Measurements from ENCODE around the gene ZNF695.

DNA sequence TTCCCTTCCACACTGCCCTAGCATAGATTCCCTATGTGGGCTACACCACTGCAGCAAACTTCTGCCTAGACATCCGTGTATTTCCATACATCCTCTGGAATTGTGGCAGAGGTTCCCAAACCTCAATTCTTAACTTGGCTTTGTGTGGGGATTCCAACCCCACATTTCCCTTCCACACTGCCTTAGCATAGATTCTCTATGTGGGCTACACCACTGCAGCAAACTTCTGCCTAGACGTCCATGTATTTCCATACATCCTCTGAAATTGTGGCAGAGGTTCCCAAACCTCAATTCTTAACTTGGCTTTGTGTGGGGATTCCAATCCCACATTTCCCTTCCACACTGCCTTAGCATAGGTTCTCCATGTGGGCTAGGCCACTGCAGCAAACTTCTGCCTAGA, 39.4 kb upstream of the ZNF695 start:
- TF ChIP-seq, protein P1, sequence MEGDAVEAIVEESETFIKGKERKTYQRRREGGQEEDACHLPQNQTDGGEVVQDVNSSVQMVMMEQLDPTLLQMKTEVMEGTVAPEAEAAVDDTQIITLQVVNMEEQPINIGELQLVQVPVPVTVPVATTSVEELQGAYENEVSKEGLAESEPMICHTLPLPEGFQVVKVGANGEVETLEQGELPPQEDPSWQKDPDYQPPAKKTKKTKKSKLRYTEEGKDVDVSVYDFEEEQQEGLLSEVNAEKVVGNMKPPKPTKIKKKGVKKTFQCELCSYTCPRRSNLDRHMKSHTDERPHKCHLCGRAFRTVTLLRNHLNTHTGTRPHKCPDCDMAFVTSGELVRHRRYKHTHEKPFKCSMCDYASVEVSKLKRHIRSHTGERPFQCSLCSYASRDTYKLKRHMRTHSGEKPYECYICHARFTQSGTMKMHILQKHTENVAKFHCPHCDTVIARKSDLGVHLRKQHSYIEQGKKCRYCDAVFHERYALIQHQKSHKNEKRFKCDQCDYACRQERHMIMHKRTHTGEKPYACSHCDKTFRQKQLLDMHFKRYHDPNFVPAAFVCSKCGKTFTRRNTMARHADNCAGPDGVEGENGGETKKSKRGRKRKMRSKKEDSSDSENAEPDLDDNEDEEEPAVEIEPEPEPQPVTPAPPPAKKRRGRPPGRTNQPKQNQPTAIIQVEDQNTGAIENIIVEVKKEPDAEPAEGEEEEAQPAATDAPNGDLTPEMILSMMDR (IDR thresholded peaks at IDR 0.05) = no peak
- TF ChIP-seq MAZ (IDR thresholded peaks at IDR 0.05; ENCODE audit: borderline replicate concordance, low read depth, low read length) (no peak), ZFP36 (IDR thresholded peaks at IDR 0.05; ENCODE audit: borderline replicate concordance, partially characterized antibody) (no peak), TP53 (CRISPR knock-in tag; IDR thresholded peaks at IDR 0.05) (no peak), PHF8 (IDR thresholded peaks at IDR 0.05; ENCODE audit: borderline replicate concordance, low read depth) (no peak), POLR2A (IDR thresholded peaks at IDR 0.05; ENCODE audit: low read length) (no peak), EP300 (IDR thresholded peaks at IDR 0.05) (no peak), CHD2 (IDR thresholded peaks at IDR 0.05; ENCODE audit: low read length, partially characterized antibody) (no peak), RAD21 (conservative IDR thresholded peaks at IDR 0.05 in 1 of 2, IDR thresholded peaks at IDR 0.05 in 1 of 2) (no peak), BCL3 (IDR thresholded peaks at IDR 0.05) (no peak), JUN (IDR thresholded peaks at IDR 0.05) (no peak)
- TF ChIP-seq, protein P2, sequence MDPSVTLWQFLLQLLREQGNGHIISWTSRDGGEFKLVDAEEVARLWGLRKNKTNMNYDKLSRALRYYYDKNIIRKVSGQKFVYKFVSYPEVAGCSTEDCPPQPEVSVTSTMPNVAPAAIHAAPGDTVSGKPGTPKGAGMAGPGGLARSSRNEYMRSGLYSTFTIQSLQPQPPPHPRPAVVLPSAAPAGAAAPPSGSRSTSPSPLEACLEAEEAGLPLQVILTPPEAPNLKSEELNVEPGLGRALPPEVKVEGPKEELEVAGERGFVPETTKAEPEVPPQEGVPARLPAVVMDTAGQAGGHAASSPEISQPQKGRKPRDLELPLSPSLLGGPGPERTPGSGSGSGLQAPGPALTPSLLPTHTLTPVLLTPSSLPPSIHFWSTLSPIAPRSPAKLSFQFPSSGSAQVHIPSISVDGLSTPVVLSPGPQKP (IDR thresholded peaks at IDR 0.05; ENCODE audit: low read depth, low read length) = no peak
- TF ChIP-seq, protein P3, sequence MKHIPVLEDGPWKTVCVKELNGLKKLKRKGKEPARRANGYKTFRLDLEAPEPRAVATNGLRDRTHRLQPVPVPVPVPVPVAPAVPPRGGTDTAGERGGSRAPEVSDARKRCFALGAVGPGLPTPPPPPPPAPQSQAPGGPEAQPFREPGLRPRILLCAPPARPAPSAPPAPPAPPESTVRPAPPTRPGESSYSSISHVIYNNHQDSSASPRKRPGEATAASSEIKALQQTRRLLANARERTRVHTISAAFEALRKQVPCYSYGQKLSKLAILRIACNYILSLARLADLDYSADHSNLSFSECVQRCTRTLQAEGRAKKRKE (CRISPR knock-in tag; IDR thresholded peaks at IDR 0.05; ENCODE audit: low read depth) = no peak
- TF ChIP-seq, protein P4, sequence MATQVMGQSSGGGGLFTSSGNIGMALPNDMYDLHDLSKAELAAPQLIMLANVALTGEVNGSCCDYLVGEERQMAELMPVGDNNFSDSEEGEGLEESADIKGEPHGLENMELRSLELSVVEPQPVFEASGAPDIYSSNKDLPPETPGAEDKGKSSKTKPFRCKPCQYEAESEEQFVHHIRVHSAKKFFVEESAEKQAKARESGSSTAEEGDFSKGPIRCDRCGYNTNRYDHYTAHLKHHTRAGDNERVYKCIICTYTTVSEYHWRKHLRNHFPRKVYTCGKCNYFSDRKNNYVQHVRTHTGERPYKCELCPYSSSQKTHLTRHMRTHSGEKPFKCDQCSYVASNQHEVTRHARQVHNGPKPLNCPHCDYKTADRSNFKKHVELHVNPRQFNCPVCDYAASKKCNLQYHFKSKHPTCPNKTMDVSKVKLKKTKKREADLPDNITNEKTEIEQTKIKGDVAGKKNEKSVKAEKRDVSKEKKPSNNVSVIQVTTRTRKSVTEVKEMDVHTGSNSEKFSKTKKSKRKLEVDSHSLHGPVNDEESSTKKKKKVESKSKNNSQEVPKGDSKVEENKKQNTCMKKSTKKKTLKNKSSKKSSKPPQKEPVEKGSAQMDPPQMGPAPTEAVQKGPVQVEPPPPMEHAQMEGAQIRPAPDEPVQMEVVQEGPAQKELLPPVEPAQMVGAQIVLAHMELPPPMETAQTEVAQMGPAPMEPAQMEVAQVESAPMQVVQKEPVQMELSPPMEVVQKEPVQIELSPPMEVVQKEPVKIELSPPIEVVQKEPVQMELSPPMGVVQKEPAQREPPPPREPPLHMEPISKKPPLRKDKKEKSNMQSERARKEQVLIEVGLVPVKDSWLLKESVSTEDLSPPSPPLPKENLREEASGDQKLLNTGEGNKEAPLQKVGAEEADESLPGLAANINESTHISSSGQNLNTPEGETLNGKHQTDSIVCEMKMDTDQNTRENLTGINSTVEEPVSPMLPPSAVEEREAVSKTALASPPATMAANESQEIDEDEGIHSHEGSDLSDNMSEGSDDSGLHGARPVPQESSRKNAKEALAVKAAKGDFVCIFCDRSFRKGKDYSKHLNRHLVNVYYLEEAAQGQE (IDR thresholded peaks at IDR 0.05) = no peak
